Stimulated activated CD8-positive, alpha-beta memory T cell treated with anti-CD3 and anti-CD28 coated beads, Interleukin-7, amount 100 ng/mL, for 1 hour (primary cell): ENCODE data around the gene COL19A1.

Experiments
- DNase-seq, 2 donors: peaks; one replicate each; pipeline ENCODE4 v3.0.0-alpha.2; 2020; ENCODE audit warnings: low read depth in 2 of 2

Gene COL19A1

DNA sequence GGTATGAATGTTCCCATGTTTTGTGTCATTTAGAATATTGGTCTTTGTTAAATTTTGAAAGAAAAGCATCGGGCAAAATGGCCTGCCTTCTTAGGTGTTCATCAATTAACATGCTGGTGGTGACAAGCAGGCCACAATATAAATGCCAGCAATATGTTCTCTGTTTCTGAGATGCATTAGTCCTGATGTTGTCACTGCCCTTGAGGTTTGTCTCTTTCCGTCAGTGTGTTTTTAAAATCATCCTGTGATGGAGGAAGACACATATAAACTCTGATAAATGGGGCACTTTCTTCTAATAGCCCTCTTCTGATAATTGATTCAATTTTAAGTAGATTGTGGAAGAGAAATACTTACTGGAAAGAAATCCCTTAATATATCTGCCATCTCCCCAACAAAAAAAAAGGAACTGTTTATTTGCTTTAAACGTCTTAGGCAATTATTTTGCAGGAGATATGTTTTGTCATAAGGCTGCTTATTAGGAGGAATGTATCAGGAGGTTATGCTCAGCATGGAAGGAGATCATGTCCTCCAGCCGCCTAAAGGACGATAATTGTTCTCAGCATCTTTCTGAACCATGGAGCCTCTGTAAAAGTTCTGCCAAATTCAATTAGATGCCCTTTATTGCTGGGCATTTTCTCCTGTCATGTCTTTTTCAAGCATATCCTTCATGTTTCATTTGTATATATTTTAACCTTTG lies 302.5 kb downstream of the COL19A1 start:
- DNase-seq: no peak

DNA sequence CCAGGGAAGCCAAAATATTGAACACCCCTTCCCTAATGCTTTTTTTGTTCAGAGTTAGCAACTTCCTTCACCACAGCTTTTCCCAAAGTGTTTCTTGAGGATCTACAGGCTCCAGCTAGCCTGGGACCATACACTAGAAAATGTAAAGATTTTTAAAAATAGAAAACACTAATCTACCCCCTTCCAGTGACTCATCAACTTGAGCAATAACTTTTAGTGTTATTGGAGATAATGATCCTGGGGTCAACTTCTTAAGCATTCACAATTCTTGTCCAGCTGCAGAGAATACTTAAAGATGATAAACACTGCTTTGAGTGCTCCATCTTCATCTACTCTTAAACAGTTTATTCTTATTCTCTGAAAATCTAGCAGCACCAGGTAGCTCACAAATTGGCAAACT lies 304.9 kb downstream of the COL19A1 start:
- DNase-seq: no peak

DNA sequence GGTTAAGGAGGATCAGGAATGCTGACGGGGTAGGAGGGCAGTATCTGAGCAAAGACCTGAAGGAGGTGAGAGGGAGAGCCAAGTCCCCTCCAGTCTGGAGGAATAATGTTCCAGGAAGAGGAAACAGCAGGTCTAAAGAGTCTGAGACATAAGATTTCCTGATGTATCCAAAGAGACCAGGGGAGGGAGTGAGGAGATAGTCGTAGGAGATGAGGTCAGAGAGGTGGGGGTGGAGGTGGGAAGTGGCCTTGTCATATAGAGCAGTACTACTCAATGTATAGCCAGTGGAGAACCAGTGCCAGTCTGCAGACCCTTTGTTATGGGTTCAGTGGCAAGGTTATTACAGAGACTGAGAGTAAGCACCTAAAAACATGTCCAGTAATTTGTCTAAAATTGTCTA lies 305.9 kb downstream of the COL19A1 start:
- DNase-seq: no peak

DNA sequence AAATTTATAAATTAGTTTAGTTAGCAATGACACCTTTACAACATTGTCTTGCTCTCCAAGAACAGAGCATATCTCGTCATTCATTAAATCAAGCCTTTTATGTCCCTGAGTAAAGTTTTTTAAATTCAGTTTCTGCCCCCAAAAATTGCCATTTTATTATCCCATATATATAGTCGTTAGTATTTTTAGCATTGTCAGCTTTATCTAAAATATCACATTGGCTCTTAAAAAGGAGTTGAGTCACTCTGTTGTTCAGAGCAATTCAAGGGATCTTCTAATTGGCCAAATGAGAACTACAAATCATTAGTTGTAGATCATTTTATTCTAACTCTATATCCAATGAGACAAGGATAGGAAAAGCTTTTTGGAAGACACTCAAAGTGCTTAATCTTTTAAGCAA lies 309.4 kb downstream of the COL19A1 start:
- DNase-seq: no peak

DNA sequence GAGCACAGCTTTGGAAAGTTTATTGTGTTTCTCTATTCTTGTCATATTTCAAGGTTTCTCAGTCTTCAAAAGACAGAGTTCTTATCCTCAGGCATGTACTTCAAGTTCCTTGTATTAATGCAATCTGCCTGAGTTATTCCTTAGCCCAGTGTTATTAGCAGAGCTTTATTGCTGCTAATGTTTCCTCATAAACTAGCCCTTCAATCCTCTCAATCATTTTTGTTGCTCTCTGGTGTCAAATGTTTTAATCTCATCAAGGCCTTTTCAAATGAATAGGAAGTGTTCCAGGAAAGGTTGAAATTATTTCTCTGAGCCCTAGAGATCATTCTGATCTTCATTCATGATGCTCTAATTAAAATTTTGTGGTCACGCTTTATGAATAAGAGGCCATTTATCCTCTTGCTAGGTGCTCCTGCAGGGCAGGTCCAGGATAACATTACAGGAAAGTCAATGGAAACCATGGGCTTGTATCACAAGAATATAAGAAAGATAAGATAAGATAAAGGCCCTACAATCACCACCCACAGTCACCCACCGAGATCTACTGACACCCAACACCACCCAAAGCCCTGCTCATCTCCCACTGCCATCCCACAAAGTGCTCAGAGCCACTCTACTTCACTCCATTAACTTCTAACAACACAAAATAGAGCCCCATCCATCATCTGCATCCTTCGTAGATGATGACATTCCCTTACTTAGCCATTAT lies 310.6 kb downstream of the COL19A1 start:
- no peak for DNase-seq

DNA sequence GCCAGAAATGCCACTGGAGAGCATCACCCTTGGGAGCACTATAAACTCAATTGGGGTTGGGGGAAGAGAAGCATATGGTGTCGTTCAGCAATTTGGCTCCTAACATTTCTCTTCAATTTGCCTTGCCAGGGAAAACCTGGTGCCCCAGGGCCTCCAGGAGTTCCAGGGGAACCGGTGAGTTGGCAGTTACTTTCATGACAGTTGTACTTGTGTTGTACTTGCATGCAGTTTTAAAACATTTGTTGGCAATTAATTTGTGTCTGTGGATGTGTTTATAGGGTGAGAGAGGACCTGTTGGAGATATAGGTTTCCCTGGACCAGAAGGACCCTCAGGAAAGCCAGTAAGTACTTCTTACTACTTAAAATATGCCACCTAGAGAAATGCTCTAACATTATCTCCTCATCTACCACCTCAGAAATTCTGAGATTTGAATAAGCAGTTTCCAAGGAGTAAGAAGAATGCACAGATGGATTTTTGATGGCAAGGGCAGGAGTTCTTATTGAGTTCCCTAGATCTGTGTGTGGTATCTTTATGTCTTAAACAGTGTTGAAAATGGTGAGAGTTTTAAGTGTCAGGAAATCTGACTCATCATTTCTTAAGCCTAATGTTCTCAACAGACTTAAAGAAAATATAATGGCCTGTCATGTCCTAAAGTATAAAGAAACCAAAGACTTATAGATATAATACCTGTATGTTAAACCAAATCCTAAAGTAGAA lies 314.0 kb downstream of the COL19A1 start:
- no peak for DNase-seq

DNA sequence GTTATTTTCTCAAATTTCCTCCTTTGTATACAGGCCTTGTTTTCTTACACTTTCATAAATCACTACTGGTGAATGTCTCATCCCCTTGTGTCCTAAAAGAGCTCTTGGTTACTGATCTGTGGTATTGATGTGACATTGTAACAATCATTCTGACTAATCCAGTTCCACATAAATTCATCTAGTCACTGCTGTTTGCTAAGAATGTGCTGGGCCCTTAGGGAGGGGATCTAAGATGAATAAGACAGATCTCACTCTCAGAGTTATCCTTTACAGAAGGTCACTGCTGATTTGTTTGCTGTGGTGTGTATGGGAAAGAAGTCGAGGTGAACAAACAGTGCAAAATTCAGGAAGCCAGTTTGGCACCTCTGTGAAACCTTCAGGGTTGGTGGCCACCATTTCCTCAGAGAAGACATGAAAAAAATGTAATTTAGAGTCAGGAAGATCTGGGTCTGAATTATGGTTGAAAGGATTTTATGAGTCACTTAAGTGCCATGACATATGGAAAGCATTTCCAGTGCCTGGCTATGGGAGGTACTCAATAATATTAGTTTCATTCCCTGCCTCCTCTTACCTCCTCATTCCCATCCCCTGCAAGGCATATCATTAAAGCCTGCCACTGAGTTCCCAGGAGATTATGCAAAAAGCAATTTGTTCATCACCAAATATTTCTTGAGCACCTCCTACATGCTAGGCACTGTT lies 314.7 kb downstream of the COL19A1 start:
- no peak for DNase-seq

DNA sequence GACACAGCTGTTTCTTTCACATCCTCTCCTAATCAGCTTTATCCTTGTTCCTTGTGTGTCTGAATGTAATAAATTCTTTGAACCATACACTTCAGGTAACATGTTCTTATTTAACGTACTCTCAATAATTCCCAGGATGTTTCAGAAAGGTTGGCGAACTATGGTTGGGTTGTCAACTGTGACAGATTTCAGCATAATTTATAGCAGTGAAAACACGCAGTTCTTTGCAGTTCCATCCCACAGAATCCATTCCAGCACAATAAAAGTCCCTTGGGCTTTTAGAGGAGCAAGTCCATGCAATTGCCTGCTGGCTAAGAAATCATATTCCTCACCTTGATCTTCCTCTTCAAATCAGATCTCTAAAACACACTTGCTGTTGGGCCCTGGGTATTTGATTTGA lies 317.2 kb downstream of the COL19A1 start:
- no peak for DNase-seq

DNA sequence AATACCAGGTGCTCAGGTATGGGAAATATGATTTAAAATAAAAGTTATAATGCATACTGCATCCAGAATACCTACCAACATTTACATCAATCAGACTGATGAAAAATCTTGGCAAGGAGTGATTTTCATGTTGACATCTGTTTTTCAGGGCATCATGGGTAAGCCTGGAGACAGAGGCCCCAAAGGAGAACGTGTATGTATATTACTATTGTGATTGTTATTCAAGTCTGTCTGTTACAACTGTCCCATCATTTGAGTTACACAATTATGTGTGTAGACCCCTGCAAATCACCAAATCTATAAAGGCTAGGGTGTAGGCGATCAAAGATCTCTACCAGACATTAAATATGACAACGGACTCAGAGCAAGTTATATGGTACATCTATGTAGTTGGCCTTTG lies 318.4 kb downstream of the COL19A1 start:
- DNase-seq: no peak

DNA sequence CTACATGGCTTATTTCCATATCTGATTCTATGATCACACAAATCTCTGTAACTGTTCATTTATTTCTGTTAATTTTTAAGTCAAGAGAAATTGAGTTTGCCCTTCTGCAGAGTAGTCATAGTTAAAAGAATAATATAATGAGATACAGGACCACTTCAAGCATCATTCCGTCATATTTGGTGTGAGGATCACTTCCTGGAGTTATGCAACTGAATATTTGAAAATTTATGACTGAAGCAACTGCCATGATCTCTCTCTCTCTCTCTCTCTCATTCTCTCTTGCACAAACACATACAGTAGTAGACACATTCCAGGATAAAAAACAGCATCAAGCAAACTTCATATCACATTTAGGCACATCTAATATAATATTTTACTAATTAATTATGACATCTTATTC lies 320.1 kb downstream of the COL19A1 start:
- DNase-seq: no peak

DNA sequence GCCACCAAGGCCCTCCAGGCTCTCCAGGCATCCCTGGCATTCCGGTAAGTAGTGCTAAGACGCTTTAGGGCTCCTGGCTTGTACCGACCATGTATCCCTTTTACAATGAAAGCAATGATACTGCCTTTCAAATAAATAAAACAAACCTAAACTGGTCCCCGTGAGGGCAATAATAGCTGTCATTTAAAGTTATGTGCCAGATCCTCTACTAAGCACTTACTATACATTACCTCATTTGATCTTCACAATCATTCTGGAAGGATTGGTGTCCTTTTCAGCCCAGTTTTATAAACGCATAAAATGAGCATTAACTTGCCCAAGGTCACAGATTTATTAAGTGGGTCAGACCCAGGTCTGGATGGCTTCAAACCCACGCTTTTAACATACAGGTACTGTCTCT lies 321.8 kb downstream of the COL19A1 start:
- no peak for DNase-seq

DNA sequence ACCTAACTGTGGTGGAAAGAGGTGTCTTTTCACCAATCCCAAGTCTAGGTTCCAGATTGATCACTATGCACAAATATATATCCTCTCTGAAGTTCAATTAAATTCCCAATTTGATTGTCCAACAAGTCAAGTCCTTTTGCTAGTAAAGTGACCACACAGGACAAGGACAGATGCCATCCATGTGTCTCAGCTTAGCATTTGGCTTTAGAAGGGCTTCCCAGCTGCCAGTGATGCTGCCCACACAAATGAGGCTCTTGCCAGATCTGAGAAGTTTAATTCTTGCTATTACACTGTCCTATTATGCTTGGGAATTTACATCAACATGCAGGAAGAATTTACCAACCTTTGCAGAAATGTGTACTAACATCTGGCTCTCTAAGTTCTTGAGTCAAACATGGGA lies 328.1 kb downstream of the COL19A1 start:
- DNase-seq: no peak

DNA sequence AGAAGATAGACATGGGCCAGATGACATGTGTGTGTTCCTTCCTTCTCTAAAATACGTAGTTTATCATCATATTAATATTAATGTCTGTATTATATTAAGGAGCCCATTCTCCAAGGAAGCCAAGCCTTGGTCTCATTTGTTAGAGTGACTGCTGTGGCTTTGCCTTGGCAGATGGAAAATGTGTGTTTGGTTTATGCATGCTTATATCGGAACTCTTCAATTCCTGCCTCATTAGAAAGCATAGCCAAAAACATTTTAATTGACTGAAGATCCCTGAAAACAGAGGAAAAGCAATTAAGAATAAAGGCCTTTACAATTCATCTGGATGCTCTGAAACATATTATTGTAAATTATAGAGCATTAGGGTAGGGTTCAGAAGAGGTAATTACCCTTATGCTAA lies 330.2 kb downstream of the COL19A1 start:
- DNase-seq: no peak

DNA sequence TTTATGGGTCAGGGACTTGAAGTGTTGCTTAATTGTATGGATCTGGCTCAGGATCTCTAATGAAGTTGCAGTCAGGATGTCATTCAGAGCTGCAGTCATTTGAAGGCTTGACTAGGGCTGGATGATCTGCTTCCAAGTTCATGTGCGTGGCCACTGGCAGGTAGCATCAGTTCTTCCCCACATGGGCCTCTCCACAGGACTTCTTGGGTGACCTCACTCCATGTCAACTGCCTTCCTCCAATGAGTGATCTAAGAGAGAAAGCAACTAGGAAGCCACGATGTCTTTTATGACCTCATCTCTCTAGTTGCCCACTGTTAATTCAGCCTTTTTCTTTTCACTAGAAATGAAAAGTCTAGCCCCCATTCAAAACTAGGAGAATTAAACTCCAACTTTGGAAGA lies 332.4 kb downstream of the COL19A1 start:
- no peak for DNase-seq

DNA sequence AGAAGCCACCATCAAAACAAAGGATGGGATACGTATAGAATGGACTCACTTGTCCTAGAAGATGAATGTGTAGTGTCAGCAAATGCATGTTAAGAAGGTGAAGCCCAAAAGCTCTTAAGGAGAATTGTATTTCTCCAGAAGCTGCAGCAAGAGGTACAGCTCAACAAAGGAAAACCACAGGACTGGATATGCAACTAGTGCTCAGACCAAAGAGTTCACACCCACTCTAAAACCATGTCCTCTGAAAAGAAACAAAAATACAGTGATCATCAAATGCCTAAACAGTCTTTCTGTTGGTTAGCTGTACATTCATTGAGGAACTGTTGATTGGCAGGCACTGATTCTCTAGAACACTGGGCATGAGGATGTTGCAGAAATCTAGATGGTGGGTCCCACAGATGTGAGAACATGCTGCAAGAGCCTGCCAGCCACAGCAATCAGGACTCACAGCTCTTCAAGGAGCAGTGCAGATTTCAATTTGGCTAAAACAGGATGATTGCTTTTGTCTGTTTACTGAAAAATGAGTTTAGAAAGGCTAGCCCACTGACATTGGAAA lies 342.0 kb downstream of the COL19A1 start:
- DNase-seq: no peak

DNA sequence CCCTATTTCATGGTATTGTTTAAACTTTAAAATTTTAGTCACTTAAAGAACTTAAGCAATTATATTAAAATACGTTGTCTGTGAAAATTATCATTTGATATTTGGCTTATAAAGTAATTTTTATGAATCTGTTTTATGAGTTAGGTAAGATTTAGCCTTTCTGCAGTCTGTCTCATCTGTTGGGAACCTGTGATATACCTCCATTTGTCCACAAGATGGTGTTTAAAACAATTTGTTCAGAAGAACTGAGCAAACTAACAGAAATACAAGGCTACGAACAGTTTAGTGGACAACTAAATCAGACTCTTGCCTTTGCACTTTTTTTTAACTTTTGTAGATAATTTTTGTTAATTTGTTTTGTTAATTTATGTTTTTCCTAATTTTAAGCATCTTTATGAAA lies 344.1 kb downstream of the COL19A1 start:
- DNase-seq: no peak

DNA sequence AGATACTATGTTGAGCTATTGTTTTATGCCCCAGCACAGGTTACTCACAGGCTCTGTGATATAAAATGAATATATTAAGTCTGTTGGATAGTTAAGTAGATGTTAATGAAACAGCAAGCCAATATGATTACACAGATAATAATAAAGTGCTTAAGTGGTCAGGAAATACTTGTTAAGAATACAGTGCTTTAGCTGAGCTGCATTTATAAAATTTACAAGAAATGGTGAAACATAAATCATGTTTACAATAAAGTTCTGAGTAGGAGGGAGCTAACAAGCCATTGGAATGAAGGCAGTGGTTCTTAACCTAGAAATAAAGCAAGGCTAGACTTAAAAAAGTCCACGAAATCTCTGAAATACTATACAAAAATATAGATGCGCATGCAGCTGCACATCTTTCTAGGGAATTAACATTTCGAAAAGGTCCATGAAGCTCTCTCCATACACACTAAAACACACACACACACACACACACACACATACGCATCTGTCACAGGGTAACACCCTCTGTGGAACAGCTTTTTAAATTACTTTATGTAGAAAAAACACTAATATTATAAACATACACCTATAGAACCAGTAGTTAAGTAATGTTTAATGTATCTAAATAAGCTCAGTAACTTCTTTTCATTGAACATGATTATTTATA lies 349.2 kb downstream of the COL19A1 start:
- no peak for DNase-seq

DNA sequence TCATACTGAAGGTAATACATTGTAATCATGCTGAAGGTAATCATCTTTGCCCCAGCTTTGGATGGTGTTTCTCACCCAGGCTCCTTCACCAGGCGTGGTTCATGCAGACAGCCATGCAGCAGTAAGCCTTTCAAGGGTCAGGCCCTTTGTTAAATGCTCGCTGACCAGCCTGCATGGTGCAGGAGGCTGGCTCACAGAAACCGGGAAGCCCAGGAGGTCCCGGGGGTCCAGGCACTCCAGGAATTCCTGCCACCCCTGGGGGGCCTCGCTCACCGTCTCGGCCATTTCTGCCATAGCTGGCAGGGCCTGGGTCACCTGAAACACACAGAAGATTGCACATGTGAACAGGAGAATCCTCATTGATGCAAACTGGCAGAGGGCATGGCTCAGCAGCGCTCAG lies 350.4 kb downstream of the COL19A1 start:
- no peak for DNase-seq

DNA sequence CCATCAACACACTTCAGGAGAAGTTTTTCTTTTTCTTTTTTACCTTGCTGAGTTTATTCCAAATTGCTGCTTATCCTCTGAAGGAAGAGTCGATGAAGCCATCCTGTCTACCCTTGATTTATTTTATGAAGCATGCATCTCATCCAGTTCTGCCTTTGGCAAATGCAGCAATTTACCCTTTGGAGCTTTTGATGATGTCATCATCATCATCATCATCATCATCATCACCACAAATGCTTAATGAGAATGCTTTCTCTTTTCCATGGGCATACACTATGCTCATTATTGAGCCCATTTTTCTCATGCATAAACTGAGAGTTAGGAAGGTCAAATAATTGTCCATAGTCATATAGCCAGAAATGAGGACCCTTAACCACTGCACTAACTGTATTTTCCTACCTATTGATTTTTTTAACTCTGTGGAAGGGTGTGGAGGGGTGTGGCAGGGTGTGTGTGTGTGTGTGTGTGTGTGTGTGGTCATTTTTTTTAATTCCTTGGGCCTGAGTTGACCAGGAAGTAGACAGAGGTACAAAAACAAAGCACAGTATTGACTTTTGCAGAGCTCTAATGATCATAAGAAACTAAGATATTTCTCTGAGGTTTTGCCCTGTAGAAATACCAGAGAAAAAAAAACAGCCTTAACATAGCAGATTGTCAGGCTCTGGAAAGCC lies 353.7 kb downstream of the COL19A1 start:
- no peak for DNase-seq

DNA sequence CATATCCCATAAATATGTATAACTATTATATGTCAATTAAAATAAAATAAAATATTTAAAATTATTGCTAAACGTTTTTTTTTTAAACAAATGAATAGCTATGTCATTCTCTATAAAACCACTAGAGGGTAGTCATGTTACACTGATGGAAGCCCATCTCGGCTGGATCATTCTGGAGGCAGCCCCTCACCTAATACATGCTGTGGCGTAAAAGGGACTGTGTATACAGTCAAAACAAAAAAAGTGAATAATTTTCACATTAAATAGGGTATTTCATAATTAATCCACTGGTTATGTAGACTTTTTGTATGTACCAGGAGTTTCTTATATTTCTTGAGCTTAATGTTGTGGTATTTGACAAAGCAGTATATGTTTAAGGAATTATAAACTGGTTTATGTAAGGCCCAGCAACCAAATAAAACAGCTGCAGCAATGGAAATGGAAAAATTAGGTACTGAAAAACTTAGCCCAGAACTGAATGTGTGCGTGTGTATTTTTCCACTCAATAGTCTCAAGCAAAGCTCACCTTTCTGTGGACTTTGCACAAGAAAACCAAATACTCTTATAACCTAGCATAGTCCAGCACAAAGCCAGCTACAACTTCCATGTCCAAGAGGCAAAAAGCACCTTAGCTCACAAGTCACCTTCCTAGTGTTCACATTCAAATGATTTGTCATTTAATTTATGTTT lies 354.8 kb downstream of the COL19A1 start:
- no peak for DNase-seq
